Activated T-cell treated with anti-CD3 and anti-CD28 coated beads for 4 hours (primary cell): ENCODE measurements around the gene RNF111.
"Not testable (repeated sequence)": the region's sequence is repeated elsewhere in the genome, so short reads cannot be mapped to it uniquely, and the experiment has no call there.

Experiments
- DNase-seq: peaks from one replicate; pipeline ENCODE4 v3.0.0-alpha.2; 2020

RNF111 gene

GRCh38 chr15:59140422-59141226 lies 153.2 kb downstream of the RNF111 start:
- no peak for DNase-seq

DNA sequence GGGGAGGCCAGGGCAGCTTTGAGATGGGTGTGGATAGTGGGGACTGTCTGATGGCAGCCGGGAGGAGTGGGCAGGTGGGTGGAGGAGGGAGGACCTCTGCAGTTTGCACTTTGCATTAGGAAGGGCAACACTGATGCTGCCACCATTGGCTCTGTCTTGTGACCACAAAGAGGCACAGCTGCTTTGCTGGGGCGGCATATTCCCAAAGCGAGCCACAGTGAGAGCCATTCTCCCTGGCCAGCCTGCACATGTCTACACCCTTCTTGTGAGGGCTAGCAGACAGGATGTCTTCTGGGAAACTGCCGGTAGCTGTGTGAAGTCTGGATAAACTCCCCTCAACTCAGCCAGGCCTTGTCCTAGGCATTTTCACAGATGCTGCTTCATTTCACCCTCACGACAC lies 155.8 kb downstream of the RNF111 start:
- no peak for DNase-seq

DNA sequence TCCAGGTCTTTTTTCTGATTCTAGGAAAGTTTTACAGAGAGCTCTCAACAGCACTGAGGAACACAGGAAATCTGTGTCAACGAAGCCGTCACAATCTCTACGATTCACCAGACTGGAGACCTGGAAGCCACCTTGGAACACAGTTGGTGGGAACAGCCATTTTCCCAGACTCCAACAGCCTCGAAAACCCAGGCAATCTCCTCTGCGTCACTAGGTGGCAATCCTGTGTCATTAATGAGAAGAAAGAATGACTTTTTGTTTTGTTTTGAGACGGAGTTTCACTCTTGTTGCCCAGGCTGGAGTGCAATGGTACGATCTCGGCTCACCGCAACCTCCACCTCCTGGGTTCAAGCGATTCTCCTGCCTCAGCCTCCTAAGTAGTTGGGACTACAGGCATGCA lies 157.1 kb downstream of the RNF111 start:
- not testable (repeated sequence) for DNase-seq
